Forelimb muscle (tissue), 1 donor: ENCODE measurements around the gene GRIFIN. TPM values are rescaled to one million over a fixed set of nuclear protein-coding genes. Genes with fewer than 3 reads are reported as not detected.

Experiments used
- DNase-seq: peaks from one replicate; pipeline ENCODE4 v3.0.0-alpha.2; 2013; ENCODE audit warnings: low read depth
- polyA plus RNA-seq: library from polyadenylated mRNA; unstranded; fragments of 120-200 nt; gene quantifications from one replicate; pipeline ENCODE4 v1.2.1, GENCODE V29; 2013; ENCODE audit not compliant: insufficient read length

The GRIFIN gene
- not detected for polyA plus RNA-seq

GRCh38 chr7:2476298-2476697 is at the start of gene GRIFIN:
GRIFIN (minus strand) TSS chr7:2476398; CDS start chr7:2476383, 15 bp downstream.
- no peak for DNase-seq

GRCh38 chr7:2524808-2525657 is 48.8 kb upstream of the GRIFIN start:
- no peak for DNase-seq

GRCh38 chr7:2523941-2524807 is 48.0 kb upstream of the GRIFIN start:
- DNase-seq: no peak

GRCh38 chr7:2523461-2523936 is 47.3 kb upstream of the GRIFIN start:
- no peak for DNase-seq

- no peak for DNase-seq
These were observed 46.7 kb upstream of the GRIFIN start for GRCh38 chr7:2522780-2523433.

GRCh38 chr7:2521952-2522591 is 45.9 kb upstream of the GRIFIN start:
- no peak for DNase-seq

- no peak for DNase-seq
These were observed 45.1 kb upstream of the GRIFIN start for GRCh38 chr7:2521341-2521745.

- no peak for DNase-seq
These were observed 44.6 kb upstream of the GRIFIN start for GRCh38 chr7:2520761-2521290.

GRCh38 chr7:2520131-2520760 is 44.0 kb upstream of the GRIFIN start:
- DNase-seq: no peak

- peak; percentile 62 for DNase-seq
These were observed 43.1 kb upstream of the GRIFIN start, which contains the start of gene LFNG for GRCh38 chr7:2519119-2519930. LFNG (plus strand) TSS chr7:2519774; CDS start chr7:2519862, 88 bp downstream.

- DNase-seq: no peak
These were observed 42.5 kb upstream of the GRIFIN start for GRCh38 chr7:2518737-2519118.

- DNase-seq: no peak
These were observed 41.7 kb upstream of the GRIFIN start for GRCh38 chr7:2517678-2518507.

GRCh38 chr7:2517026-2517425 is 40.8 kb upstream of the GRIFIN start:
- DNase-seq: no peak

GRCh38 chr7:2516194-2516555 is 40.0 kb upstream of the GRIFIN start:
- no peak for DNase-seq

GRCh38 chr7:2515424-2516193 is 39.4 kb upstream of the GRIFIN start:
- no peak for DNase-seq

- DNase-seq: no peak
These were observed 38.5 kb upstream of the GRIFIN start for GRCh38 chr7:2514473-2515423.

- no peak for DNase-seq
These were observed 37.5 kb upstream of the GRIFIN start for GRCh38 chr7:2513702-2514101.
